Superior temporal gyrus (tissue), 1 donor: ENCODE data around the gene FBXW7.

Source experiments
- DNase-seq: peaks from one replicate; pipeline ENCODE4 v3.0.0-alpha.2; 2016; ENCODE audit errors: extremely low spot score

FBXW7 gene

DNA sequence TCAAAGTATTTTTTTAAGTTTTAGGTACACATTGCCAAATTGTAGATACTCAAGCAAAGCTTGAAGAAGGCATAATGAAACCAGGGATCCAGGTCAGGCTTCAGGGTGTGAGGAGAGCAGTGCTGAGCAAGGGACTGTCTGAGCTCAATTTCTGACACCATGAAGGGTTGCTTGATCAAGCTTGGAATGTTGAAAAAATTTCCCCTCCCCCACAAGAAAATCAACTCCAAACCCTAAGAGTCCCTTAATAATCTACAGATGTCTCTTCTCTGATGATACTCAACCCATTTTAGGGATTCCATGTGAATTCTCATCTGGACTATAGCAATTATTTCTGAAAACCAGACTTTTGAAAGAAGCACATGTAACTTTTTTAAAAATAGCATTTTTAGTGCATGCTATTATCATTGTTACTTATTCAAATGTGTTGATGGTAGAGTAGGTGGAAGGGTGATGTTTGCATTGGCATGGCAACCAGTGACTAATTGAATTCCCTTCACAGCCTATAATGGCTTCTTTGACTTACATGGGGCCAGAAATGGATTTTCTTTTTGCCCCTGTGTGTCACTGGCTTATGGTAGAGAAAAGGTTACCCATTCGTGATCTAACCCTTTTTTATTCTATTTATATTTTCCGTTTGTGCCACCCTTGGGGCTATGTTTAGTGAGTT, 252.0 kb downstream of the FBXW7 start:
- no peak for DNase-seq

DNA sequence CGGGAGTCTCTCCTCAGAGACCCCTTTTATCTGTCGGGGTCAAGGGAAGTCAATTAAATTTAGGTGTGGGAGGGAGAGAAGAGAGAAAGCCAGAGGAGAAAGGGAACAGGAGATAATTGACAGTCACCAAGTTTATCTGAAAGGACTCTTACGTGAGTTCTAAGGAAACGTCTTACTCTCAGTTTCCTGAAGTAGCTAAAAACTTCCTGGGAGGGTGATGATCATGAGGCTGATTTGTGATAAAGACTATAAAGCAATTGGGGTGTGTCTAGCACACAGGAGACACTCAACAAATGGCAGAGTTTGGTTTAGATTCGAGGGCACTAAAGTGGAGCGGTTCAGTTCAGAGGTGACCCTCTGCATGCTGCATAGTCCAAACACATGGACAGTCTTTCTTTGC, 254.1 kb downstream of the FBXW7 start:
- DNase-seq: no peak

DNA sequence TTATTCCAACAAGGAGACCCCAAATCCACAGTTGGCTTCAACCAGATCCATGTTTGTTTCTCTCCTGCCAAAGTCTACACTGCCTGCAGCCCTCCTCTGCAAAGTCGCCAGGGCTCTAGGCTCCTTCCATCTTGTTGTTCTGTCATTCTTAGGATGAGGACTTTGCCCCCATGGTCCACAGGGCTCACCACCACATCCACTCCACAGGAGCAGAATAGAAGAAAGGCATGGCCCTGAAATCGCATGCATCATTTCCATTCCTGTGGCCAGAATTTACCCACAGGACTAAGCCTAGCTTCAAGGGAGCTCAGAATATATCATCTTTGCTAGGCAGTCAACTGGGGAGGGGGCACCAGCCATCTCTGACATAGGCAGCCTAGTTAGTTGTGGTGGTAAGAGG, 254.7 kb downstream of the FBXW7 start:
- no peak for DNase-seq

DNA sequence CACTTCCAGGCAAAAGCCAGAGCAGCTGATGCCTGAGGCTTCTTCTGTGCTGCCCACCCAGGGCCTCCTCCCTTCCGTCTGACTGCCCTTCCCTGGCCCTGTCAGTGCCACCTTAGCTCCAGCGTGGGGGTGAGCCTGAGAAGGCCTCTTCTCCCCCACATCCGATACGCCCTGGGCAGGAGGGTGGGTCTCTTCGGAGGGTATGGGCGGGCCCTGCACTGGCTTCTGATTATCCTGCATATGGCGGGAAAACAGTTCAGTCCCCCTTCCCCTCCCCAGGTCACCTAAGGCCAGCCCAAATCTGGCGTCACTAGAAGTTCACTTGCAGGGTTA, 256.7 kb downstream of the FBXW7 start:
- no peak for DNase-seq

DNA sequence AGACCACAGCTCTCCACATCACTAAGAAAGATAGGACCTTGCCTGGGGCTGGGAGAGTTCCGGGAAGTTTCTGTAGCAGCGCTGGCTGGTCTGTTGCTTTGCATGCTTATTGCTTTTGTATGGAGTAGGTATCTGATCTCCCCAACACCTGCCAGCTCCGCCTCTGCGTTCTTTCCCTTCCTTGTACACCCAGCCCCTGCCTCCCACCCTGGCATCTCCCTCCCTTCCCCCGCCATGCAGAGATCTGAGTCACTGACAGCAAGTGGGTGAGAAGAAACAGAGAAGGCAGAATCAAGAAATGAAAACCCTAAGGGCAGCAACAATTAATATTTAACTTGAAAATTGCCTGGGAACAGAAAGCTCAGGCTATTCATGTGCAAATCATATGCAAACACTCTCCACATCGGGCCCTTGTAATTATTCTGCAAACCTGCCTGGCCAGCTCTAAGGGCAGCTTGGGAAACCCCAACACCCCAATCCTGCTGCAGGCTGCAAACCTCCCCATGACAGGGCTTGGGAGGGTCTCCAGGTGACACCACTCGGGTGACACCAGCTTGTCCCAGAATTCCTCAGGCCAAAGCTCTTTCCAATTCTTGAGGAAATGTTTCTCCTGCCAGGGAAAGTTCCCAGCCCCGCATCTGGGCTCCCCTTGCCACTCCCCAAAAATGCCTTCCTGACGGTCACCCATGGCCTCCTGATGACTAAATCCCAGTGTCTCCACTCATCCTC, 257.2 kb downstream of the FBXW7 start:
- DNase-seq: no peak

DNA sequence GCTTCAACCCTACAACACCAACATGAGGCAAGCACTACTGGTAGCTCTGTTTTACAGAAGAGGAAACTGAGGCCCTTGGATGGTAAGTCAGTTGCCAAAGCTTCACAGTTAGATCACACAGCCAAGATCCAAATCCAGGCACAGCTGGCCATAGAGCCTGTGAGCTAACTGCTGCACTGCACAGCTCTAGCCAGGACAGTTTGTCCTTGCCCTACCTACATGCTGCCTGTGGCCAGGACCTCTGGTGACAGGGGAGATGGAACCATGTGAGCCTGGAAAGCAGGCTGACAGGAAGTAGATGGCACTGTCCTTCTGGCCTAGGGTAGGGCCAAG, 257.8 kb downstream of the FBXW7 start:
- DNase-seq: no peak

DNA sequence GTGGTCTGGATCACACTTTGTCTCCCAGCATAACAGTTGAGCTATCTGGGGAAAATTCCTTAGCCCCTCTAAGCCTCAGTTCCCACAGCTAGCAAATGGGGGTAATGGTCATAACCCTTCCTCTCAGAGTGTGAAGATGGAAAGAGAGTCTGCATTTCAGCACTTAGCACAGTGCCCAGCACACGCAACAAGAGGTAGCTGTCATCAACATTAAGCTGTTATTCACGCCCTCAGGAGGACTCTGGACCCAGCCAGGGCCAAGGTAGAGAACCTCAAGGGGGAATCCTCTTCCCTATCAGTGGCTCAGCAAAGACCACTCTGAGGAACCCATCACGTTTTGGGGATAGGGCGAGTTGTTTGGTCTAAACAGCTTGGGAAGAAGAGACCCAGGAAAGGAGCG, 258.6 kb downstream of the FBXW7 start:
- no peak for DNase-seq

DNA sequence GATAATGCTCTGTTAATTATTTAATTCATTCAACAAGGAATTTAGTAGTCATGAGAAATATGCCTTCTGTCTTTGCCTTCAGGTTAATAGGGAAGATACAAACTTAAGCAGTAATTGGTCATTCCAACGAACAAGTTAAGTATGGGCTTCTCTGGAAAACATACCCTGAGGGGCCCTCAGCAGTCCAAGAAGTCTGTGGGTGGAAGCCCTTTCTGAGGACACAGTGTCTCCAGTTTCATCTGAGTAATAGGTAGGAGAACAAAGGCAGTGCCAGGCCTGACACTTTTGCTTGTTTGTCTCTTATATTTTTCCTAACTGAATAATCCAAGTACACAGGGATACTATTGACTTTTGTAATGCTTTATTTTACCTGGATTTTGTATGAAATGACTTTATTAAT, 262.5 kb downstream of the FBXW7 start:
- DNase-seq: no peak
